Vagina (tissue), 2 donors: Measurements from ENCODE around the gene MYLK4.

ENCODE experiments used
- CTCF ChIP-seq, 3 experiments: fragments of 450-650 bp in 2 of 3; fragments of 200-600 bp in 1 of 3; sonication (generic) in 1 of 3; IDR thresholded peaks; one replicate each; pipeline ENCODE4 v1.5.1; 2017 to 2019; ENCODE audit warnings: antibody characterized with exemption in 3 of 3, mild to moderate bottlenecking in 2 of 3, moderate library complexity in 2 of 3
- POLR2A ChIP-seq, 2 donors: fragments of 450-650 bp; IDR thresholded peaks; one replicate each; pipeline ENCODE4 v1.6.1; 2017; ENCODE audit warnings: antibody characterized with exemption in 2 of 2, mild to moderate bottlenecking in 2 of 2, moderate library complexity in 2 of 2
- POLR2AphosphoS5 ChIP-seq, 2 donors: sonication (generic); formaldehyde crosslinking; IDR thresholded peaks; one replicate each; pipeline ENCODE4 v1.9.0; 2017; ENCODE audit warnings: antibody characterized with exemption in 2 of 2, mild to moderate bottlenecking in 2 of 2, low read depth in 1 of 2; ENCODE audit not compliant: insufficient read depth in 1 of 2

- TF ChIP-seq CTCF (IDR thresholded peaks at IDR 0.05): no peak
- no peak for TF ChIP-seq POLR2A (IDR thresholded peaks at IDR 0.05)
- TF ChIP-seq POLR2AphosphoS5 (IDR thresholded peaks at IDR 0.05; ENCODE audit: insufficient read depth in 1 of 2, low read depth in 1 of 2): no peak
These were observed 38.6 kb downstream of the MYLK4 start for GRCh38 chr6:2712102-2712501.
